Nucleus accumbens (tissue), 56 donors: ENCODE data around the gene CLEC9A.

Experiments
- DNase-seq, 56 donors: peaks; one replicate each; lab custom pipeline; 2025; lab: John Stamatoyannopoulos, UW

CLEC9A gene

GRCh38 chr12:10101648-10102220 lies 71.3 kb downstream of the CLEC9A start:
- DNase-seq: no peak

- peak in 4 of 56 donors; percentile 2 to 22 (median 2) for DNase-seq
Measured at GRCh38 chr12:10102322-10102721, 71.8 kb downstream of the CLEC9A start.

GRCh38 chr12:10110256-10110844 lies 79.9 kb downstream of the CLEC9A start:
- DNase-seq: no peak

- DNase-seq: no peak
Measured at GRCh38 chr12:10111451-10111850, 81.0 kb downstream of the CLEC9A start.

DNA sequence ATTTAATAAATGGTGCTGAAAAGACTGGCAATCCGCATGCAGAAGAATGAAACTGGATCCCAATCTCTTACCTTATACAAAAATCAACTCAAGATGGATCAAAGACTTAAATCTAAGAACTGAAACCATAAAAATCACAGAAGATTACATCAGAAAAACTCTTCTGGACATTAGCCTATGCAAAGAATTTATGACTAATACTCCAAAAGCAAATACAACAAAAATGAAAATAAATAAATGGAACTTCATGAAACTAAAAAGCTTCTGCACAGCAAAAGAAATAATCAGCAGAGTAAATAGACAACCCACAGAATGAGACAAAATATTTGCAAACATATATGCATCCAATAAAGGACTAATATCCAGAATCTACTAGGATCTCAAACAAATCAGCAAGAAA lies 82.6 kb downstream of the CLEC9A start:
- DNase-seq: no peak

DNA sequence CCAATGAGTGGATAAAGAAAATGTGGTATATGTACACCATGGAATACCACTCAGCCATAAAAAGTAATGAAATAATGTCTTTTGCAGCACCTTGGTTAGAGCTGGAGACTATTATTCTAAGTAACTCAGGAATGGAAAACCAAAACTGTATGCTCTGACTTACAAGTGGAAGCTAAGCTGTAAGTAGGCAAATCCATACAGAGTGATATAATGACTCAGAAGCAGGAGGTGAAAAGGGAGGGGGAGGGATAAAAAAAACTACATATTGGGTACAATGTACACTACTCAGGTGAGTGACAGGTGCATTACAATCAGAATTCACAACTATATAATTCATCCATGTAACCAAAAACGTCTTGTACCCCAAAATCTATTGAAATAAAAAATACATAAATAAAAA lies 83.4 kb downstream of the CLEC9A start:
- no peak for DNase-seq

GRCh38 chr12:10115311-10115710 lies 84.8 kb downstream of the CLEC9A start:
- DNase-seq: no peak
